HG03342 (cell line): ENCODE results near the gene LMBR1L.
"Not testable (repeated sequence)": the region's sequence is repeated elsewhere in the genome, so short reads cannot be mapped to it uniquely, and the experiment has no call there.

Source experiments
- ATAC-seq: cut with Tn5 transposase; IDR thresholded peaks from one replicate; pipeline ENCODE4 v1.9.1; 2021; ENCODE audit warnings: mild to moderate bottlenecking, moderate library complexity; ENCODE audit not compliant: unreplicated experiment

The LMBR1L gene

GRCh38 chr12:49110464-49111155 is at the start of gene LMBR1L:
Gene LMBR1L, minus strand, starts transcription at chr12:49110847. Its CDS starts 292 bp downstream, at chr12:49110555.
- peak; percentile 98 for ATAC-seq

DNA sequence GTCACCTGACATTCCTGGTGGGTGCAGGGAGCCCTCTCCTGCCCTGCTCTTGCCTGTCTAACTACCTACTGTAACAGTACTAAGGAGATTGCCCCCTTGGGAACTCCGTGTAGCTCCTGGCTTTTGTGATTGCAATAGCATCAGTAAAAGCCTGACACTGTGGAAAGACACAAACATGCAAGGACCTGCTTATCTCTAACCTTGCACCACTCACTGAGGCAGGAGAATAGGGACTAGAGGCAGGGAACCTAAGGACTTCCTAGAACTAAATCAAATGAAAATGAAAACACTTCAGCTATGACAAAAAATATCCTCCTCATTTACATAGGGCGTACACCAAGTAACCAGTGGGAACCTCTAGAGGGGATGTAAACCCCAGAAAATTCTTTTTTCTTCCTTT is 49.8 kb upstream of the LMBR1L start:
- ATAC-seq, result no peak

GRCh38 chr12:49154221-49154620 is 43.6 kb upstream of the LMBR1L start:
- no peak for ATAC-seq

- no peak for ATAC-seq
These were observed 36.7 kb upstream of the LMBR1L start for GRCh38 chr12:49147384-49147783.

DNA sequence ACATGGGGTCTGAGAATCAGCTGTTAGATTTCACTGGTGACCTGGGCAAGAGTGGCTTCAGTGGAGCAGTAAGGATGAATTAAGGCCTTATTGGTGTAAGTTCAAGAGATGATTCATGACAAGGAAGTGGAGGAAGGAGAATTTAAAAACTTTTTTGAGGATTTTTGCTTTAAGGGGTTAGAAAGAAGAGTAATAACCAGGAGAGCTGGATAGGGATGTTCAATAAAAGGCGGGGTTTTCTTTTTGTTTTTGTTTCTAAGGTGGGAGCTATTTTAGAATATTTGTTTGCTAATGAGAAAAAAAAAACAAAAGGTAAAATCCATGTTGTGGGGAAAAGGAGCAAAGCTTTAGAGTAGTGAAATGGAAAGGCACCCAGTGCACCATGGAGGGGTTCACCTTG is 35.8 kb upstream of the LMBR1L start:
- no peak for ATAC-seq

- no peak for ATAC-seq
These were observed 33.7 kb upstream of the LMBR1L start for GRCh38 chr12:49144384-49144783.

DNA sequence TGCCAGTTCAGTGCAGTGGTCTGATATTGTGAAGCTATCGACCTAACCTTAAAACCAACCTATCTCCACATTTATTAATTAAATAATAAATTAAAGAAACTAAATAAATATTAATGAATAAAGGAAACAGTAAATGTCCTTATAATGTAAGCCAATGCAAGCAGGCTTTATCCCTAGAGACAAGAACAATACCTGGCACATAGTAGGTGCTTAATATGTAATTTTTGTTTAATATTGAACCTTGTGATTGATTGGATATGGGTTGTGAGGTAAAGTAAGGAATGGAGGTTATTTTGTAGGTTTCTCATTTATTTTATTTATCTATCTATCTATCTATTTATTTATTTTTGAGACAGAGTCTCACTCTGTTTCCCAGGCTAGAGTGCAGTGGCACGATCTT is 28.4 kb upstream of the LMBR1L start:
- no peak for ATAC-seq

DNA sequence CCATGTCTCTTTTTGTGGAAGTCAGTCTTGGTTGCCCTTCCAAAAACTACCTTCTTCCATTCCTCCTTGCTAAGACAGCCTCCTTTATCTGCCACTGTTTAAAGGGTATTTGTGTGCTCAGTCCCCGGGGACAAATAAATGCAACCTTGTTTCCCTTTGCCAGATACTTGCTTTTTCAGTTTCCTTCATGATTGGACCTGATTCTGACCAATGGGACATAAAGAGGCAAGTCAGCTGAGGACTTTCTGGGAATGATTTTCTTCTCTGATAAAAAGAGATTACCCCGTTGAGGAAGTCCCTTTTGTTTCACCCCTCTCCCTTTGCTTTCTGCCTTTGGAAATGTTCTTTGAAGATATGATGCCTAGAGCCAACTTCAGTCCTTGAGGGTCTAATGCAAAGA is 27.9 kb upstream of the LMBR1L start:
- no peak for ATAC-seq

DNA sequence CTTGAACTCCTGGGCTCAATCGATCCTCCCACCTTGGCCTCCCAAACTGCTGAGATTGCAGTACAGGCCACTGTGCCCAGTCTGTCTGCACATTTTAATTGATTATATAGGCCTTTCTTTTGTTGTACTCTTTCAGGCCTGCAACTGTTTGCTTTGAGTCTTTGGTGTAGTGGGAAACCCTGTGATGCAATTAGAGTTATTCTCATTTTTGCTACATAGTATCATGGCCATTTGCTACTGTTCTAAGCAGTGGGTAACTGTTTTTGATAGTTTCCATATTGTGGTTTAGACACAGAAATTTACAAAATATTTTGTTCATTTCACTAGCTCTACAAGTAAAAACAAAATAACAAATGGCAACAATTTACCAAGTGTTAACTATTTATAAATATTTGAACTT is 26.8 kb upstream of the LMBR1L start:
- no peak for ATAC-seq

DNA sequence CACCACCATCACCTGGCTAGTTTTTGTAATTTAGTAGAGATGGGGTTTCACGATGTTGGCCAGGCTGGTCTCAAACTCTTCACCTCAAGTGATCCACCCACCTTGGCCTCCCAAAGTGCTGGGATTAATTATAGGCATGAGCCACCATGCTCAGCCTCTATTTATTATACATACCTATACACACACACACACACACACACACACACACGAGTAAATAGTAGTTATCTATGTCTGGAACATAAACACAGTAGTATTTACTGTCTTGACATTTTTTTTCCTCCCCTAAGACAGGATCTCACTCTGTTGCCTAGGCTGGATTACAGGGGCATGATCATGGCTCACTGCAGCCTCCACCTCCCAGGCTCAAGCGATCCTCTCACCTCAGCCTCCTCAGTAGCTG is 26.4 kb upstream of the LMBR1L start:
- ATAC-seq, result not testable (repeated sequence)

DNA sequence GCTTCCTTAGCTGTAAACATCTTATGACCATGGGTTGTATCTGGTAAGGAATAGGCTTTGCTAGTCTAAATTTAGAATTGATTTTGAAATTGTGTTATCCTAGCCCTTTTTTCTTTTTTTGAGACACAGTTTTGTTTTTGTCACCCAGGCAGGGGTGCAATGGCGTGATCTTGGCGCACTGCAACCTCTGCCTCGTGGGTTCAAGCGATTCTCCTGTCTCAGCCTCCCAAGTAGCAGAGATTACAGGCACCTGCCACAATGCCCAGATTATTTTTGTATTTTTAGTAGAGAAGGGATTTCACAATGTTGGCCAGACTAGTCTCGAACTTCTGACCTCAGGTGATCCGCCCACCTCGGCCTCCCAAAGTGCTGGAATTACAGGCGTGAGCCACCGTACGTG is 22.9 kb upstream of the LMBR1L start:
- no peak for ATAC-seq

DNA sequence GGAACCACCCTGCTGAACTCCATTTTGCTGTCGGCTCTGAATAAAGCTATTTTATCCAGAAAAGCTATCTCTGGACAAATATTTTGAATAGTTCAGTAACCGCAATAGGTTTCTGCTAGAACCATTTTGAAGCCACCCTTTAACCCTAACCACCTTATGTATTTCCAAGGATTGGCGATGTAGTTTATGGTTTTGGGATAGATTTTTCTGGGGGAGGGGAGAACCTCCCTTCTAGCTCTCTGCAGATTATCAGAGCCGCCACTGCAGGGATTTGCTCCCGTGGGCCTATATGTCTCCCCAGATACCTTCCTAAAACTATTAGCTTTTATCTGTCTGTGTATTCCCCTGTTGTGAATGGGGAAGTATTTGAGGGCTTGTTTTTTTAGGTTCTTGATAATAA is 22.4 kb upstream of the LMBR1L start:
- ATAC-seq, result no peak

DNA sequence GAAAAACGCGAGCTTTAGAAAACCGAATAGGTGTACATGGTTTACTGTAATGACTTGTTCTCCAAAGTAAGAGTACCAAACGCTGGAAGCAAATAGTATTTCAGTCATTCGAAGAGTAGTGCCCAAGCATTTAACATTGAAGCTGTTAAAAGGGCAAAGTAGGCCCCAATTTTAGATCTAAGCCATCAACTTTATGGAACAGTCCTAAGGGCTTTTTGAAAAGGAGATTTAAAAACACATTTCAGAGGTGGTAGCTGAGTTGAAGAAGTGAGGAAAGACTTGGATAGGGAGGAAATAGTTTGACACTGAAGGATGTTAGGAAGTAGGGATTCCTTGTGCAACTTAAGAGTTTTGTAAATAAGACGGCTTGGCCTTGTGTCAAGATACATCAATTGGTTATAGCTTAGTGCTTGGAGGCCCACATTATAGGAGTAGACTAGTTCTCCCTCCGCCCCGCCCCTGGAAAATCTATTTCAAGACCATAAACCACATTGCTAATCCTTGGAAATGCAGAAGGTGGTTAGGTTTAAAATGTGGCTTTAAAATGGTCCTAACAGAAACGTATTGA is 21.3 kb upstream of the LMBR1L start:
- no peak for ATAC-seq

- peak; percentile 68 for ATAC-seq
These were observed 20.6 kb upstream of the LMBR1L start, which contains the start of gene TUBA1B for GRCh38 chr12:49131051-49131893. Gene TUBA1B, minus strand, starts transcription at chr12:49131395. Its CDS starts 95 bp downstream, at chr12:49131300.

DNA sequence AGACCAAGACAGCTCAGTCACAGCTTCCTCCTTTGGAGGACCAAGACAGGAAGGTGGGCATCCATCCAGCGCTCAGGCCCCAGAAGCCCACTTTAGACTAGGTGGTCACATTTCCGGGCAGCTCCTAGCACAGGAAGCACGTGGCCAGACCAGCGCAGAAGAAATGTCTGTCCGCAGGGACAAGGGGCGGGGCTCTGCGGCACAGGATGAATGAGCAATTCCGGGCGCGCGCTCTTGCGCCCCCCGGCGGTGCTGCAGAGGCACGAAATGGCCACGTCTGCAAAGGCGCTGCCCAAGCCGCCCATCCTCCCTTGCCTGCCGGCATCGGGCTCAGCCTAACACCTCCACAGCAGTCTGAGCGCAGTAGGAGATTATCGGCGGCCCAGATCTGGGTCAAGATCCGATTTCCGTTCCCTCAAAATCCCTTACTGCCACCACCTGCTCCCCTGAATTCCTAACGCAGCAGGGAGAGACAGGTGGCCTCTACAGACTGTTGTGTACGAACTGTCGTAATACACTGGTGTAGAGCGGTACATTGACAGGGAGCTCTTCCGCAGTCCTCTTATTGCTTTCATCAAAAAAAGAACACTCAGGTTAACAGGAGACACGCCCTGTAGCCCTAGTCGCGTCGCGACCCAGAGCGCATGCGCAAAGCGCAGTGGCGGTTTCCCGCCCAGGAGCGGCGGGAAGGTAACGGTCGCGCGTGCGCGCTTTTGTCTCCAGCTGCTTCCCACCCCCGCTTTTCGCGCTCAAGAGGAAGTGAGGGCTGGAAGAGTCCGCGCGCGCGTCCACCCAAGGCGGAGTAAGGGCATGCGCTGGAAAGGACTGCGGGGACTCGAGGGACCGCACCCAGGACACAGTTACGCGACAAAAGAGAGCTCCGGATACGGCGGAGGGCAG is 19.8 kb upstream of the LMBR1L start:
- peak; percentile 46 for ATAC-seq

- no peak for ATAC-seq
These were observed 18.9 kb upstream of the LMBR1L start for GRCh38 chr12:49129332-49130150.

GRCh38 chr12:49127971-49128370 is 17.3 kb upstream of the LMBR1L start:
- ATAC-seq, result not testable (repeated sequence)

DNA sequence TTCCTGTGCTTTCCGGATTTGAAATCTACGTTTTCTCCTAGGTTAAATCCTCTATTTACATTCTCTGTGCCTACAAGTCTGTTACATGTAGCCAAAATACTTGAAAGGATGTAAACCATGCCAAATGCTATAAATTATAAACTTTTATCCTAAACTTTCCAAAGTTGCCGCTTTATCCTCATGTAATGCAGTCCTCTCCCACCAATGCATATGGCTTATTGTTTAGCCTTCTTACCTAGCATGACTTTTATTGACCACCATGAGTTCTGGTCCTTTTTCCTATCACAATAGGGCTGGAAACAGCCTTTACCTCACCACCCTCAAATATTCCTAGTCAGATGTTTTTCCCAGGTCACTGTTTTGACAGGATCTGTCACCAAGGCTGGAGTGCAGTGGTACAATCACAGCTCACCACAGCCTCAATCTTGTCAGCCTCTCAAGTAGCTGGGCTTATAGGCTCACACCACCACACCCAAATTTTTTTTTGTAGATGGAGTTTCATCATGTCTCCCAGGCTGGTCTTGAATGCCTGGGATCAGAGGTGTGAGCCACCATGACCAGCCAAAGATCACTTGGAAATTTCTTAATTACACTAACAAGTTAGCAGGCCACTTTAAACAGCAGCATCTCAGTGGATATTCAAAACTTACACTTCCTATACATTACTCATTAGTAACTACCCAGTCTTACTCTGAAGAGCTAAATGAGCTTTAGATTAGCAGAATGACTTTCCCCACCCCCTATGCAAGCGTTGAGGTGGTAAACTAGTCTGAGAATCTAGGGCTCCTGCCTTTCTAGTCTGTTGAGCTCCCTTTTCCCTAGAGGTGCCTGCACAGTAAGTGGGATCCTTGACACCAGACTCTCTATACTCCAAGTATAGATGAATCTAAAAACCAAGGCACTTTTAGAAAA is 16.5 kb upstream of the LMBR1L start:
- no peak for ATAC-seq
